Measurements from ENCODE around the gene SDR9C7.
A peak's percentile ranks its signal among the peaks of the same experiment; 100 is the strongest.
"Not testable (repeated sequence)": the region's sequence is repeated elsewhere in the genome, so short reads cannot be mapped to it uniquely, and the experiment has no call there.

SDR9C7 gene

DNA sequence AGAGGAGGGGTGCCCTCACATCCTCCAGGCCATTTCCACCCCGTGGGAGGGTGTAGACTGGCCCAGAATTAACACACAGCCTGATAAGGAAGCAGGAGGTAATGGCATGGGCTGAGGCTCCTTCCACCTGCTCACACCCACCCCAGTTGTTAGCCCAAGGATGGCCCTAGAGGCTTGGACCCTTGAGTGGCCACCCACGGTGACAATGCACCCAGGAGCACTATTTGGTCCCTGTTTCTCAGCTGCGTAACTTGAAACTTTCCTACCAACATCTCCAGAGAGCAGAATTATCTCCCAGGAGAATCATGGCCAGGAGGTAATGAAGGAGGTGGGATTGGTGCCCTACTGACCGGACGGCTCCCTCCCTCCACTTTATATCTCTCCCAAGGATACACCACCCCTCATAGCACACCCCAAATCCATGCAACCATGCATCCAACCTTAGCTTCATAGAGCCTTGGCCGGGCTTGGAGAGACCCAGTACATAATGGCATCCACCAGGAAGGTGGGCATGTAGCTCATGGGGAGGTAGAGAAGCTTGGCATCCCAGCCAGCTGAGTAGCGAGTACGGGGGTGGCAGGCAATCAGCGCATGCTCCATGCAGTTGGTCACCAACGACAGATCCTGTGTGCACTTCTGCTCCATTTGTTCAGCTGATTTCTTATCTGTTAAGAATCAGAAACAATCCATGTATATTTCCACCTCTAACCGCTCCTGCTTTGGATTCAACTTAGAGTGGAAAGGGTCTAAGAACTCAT is 17.6 kb upstream of the SDR9C7 start:
- DNase-seq: no peak

DNA sequence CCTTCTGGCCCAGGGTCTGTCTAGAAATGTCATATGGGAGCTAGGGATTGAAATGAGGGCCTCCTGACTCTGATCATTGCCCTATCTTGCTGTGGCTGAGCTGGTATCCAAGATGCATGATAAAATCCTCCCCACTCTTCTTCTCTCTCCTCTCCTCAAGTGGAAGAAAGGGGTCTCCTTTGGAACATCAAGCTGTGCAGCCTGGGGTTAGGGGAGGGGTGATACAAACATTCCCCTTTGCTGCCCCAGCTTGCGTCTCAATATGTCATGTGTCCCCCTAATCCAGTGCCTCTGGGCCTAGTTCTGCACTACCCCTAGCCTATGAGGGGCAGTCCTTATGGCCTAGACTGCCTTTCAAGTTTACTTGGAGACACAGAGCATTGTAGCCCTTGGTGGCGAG is 14.7 kb upstream of the SDR9C7 start:
- no peak for DNase-seq

DNA sequence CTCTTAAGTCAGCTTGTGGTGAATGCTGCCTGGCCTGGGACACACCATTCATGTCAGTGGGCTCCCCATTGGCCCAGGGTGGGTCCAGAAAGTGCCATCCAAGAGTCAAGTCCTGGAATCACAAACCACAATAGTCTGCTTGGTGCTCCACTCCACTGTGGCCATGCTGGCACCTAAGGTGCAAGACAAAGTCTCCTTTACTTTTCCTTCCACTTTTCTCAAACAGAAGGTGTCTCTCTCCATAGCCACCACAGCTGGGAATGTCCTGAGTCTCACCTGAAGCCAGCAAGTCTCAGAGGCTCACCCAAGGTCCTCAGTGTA is 14.2 kb upstream of the SDR9C7 start:
- DNase-seq: no peak

DNA sequence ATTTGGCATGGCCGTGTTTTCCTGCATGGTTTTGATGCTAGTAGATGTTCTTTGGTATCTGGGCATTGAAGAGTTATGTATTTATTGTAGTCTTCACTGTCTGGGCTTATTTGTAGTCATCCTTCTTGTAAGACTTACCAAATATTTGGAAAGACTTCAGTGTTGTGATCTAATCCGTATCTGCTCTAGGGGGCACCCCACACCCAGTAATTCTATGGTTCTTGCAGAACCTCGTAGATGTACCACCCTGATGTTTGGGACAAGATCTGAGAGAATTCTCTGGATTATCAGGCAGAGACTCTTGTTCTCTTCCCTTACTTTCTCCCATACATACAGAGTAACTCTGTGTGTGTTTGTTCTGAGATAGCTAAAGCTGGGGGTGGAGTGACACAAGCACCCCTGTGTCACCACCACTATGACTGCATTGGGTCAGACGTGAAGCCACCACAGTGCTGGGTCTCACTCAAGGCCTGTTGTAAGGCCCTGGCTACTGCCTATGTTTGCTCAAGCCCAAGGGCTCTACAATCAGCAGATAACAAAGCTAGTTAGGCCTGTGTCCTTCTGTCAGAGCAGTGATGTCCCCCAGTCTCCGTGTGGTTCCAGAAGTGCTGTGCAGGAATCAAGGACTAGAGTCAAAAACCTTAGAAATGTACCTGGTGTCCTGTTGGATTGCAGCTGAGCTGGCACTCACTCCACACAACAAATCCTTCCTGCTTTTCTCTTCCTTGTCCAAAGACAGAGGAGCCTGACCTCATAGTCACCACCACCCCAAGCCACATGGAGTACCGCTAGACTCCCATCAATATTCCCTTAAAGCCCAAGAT is 13.6 kb upstream of the SDR9C7 start:
- peak in 2 of 3 donors; percentile 22 to 34 for DNase-seq

DNA sequence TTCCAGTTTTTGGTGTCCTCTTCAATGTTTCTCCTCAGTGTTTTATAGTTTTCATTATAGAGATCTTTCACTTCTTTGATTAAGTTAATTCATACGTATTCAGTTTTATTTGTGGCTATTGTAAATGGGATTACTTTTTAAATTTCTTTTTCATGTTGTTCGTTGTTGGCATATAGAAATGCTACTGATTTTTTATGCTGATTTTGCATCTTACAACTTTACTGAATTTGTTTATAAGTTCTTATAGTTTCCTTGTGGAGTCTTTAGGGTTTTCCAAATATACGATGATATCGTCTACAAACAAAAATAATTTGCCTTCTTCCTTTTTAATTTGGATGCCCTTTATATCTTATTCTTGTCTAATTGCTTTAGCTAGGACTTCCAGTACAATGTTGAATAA is 9.7 kb upstream of the SDR9C7 start:
- no peak for DNase-seq

DNA sequence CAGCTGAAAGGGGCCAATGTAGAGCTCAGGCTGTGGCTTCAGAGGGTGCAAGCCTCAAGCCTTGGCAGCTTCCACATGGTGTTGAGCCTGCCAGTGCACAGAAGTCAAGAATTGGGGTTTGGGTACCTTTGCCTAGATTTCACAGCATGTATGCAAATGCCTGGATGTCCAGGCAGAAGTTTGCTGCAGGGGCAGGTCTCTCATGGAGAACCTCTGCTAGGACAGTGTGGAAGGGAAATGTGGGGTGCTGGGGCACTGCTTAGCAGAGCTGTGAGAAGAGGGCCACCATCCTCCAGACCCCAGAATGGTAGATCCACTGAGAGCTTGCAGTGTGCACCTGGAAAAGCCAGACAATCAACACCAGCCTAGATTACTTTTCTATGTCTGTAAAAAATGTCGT is 9.2 kb upstream of the SDR9C7 start:
- DNase-seq: not testable (repeated sequence)

DNA sequence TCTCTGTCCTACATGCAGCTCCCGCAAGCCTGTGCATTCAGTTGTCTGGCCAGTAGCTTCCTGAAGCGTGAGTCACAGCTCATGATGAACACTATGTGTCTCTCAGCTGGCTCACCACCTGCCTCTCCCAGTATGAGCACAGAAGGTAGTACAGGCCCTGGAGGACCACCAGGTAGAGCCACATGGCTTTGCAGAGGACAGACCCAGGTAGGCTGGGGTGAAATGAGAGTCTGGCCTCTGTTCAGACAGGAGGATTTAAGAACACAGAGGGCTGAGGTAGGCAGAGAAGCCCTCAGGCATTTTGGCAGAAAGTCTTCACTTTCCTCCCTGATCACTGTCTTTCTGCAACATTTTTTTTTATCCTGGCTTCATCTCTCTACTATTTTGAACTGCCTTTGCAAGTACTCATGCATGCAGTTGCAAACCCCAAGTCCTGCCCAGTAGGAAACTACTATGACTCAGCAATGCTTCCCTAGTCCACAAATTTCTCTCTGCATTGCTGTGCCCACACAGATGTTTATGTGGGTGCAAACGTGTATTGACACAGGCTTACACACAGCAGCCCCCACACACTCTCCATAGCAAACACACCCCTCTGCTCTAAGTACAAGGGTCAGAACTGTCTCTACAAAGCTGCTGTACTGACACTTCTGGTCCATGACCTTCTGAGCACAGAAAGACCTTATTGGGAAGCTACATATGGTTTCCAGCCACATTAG is 7.2 kb upstream of the SDR9C7 start:
- peak; percentile 72 to 84 (median 82) for DNase-seq

DNA sequence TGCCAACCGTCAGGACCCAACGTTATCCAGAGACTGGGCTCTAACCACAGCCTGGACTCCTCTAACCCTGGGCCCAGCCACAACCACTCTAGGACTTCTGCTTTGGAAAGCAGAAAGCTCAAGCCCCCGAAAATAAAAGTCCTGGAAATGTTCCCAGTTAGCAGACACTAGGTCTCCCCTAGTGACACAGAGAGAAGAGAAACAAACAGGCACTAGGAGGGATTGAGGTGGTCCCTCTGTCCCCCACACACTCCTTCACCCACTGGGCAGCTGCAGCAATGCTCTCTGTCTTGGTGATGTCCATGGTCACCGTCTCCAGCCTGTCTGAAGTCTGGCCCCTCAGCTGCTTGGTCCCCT is 6.7 kb upstream of the SDR9C7 start:
- DNase-seq: not testable (repeated sequence)

DNA sequence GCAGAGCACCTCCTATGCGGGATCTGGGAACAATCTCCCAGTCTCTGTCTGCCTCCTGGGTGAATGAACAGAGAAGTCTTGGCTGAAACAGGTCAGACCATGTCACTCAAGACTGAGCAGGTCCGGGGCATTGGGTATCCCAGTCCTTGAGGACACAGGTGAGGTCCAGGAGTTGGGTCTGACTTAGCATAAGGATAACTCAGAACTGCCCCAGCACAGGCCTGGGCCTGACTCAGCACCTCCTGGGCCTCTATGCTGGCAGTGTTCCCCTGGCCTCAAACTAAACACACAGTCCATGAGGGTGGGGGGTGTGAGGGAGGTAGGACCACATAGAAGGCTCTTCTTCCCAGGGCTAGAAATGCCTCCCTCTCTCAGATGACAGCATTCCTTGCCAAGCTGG is 1.5 kb upstream of the SDR9C7 start:
- no peak for DNase-seq

DNA sequence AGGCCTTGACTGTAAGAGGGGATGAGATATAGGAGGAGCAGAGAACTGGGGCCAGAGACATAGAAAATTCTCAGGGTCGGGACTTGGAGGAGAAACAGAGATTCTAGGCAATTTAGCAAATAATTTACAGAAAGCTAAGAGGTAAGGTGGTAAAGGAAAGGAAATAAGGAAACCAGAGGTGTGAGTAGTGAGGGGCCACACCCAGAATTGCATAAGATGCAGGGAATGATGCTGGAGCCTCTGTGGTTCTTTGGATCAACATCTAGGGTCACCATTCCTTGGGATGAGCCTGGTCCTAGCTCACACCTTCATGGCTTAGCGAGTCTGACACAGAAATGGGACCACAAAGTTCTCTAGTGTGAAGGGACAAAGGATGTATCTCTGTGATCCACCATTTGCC is 949 bp upstream of the SDR9C7 start:
- DNase-seq: no peak

DNA sequence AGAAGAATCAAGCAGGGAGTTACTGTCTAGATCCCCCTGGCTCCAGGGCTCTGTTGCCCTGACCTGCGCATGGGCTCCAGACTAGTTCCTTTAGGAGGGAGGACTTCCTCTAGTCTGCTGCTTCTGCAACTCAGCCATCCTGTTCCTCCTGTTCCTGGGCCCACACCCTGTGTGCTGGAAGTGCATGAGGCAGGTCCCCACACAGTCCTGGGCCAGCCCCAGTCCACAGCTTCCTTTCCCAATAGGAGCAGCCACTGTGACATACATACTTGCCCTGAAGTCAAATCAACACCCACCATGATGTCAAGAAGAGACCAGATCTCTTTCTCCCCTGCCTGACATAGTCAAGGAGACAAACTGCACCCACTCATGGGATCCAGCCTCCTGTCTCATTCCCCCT is 1.3 kb downstream of the SDR9C7 start:
- DNase-seq: peak; percentile 65 to 82 (median 75)

DNA sequence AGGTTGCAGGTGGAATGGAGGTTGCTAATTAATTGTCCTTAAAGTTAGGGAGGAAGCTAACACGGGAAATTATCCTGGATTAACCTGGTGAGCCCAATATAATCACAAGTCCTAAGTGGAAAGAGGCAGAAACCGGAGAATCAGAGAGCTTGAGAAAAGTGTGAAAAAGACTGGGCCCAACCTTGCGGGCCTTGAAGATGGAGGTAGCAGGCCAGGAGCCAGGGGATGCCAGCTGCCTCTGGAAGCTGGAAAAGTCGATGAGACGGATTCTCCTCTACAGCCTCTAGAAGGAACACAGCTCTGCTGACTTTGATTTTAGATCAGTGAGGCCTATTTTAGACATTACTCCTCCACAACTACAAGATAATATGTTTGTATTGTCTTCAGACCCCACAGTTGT is 2.1 kb downstream of the SDR9C7 start:
- DNase-seq: no peak

DNA sequence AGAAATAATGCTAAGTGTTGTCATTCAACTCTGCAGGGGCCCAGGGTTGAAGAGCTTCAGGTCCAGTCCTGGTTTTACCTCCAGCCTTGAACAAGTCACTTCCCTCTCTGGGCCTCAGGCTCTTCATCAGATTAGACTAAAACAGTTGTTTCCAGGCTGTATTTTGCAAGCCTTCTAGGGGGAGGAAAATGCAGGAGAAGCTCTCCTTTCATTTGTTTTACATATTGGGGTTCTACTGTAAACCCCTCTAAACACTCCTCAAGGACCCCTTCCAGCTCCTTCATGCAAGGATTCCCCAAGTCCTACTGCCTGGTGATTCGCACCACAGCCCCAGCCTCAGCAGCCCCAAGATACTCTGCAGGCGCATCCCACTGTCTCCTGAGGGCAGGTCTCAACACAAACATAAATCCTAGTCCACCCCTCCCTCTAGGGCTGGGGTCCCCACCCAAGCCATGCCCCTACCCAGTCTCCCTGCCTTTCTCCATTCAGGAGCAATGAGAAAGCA is 2.7 kb downstream of the SDR9C7 start:
- peak; percentile 78 to 85 (median 82) for DNase-seq

DNA sequence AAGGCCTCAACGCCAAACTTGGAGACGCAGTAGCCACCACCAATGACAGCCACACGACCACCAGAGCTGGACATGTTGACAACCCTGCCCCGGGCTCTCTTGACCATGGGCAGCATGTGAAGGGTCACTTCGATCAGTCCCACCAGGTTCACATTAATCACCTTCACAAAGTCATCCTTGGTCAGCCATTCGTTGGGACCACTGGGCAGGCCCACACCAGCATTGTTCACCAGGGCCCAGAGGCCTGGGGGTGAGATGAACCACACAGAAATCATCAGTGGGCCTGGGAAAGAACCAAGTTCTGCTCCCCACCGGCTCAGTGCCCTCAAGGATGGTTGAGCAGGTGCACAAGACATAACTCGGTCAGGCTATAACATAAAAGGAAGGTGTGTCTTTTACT is 4.0 kb downstream of the SDR9C7 start:
- no peak for DNase-seq

DNA sequence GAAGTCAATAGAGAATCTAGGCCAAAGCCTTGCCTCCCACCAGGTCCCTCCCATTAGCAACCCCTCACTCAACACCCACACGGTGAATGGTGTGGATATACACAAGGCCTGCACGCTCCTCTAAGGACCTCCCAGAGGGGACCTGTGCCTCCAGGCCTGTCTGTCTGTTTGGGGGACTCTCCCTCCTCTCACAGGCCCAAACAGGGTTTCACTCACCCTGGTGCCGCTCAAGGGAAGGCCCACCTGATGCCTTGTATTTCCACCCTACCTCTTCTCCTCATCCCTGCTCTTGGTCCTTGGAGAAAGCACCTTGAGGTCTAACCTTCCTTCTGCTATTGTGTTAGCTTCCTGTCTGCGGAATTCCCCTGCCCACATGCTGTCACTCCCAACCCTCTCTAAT is 4.4 kb downstream of the SDR9C7 start:
- peak in 1 of 3 donors; percentile 5 for DNase-seq

DNA sequence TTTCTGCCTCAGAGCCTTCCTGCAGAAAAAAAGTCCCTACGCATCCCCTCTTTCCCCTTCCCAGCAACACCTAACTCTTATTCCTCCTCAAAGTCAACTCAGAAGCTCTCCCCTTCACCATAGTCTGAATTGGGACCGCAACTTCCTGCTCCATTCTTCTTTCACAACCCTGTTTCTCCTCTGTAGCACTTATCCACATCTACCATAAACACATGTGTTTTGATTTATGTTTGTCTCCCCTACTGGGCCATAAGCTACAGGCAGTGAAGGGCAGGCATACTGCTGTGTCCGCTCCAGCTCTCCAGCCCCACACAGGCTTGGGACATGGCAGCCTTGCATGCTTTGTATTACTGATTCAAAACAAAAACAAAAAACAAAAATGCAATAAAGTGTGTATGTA is 5.9 kb downstream of the SDR9C7 start:
- peak in 2 of 3 donors; percentile 10 to 26 for DNase-seq

DNA sequence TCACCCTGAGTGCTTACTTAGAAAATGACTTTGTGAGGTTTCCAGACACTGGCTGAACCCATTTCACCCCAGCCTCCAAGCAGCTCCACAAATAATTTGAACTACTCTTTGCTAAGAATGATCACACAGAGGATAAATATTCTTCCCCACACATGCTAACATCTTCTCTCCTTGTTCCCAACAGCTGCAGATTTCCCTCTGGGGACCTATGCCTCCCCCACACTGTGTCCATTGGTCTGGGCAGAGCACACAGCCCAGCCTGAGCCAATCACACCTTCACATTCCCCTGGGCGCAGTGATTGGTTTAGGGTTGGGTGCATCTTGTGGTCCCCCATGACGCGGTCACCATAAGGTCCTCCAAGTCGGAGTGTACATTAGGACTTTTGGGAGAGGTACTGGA is 6.9 kb downstream of the SDR9C7 start:
- no peak for DNase-seq

DNA sequence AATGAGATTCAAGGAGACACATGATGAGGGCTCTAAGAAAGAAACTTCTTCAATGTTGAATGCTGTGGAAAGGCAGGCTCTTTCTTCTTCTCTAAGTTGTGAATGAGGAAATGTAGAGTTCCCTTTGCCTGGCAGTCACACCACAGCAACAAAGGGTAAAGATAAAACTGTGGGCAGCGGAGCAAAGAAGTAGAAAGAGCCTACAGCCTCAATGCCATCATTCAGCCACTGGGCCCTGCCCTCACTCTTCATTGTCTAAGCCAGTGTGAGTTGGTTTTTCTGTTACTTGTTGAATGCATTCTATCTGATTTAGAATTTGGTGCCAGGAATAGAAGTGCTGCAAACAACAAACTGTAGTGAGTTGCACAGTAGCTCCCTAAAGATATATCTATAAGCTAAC is 12.2 kb downstream of the SDR9C7 start:
- DNase-seq: peak; percentile 59 to 70 (median 60)

DNA sequence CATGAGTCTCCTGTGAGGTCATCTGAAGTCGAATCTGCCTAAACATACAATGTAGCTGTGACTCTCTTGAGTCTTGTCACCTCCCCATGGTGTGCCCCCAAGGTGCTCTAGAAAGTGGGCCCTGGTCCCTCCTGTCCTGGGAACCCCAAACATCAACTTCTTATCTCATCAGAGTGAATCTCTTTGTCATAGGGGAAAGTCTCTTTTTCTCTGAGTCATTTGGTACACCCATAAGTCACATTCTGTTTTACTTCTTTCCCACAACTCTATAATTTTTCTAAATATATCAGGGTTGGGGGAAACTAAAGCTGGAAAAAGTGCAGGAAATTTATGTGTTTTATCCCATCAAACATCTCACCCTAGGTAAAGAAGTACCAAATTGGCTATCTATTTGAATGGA is 12.9 kb downstream of the SDR9C7 start:
- peak; percentile 34 to 63 (median 52) for DNase-seq

DNA sequence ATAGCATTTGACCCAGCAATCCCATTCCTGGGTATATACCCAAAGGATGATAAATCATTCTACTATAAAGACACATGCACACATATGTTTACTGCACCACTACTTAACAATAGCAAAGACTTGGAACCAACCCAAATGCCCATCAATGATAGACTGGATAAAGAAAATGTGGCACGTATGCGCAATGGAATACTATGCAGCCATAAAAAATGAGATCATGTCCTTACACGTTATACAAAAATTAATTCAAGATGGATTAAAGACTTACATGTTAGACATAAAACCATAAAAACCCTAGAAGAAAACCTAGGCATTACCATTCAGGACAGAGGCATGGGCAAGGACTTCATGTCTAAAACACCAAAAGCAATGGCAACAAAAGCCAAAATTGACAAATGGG is 16.1 kb downstream of the SDR9C7 start:
- not testable (repeated sequence) for DNase-seq

DNA sequence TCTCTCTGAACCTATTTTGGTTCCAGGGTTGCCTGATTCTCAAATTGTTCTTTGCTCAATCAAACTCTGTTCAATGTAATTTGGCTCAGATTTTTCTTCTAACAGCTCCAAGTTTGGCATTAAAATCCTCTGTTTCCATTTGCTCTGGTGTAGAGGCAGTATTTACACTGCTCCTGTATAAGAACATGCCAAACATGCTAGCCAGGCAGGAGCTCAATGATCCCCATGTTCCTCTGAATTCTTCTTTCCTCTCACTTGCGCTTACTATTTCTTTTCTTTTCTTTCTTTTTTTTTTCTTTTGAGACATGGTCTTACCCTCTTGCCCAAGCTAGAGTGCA is 17.2 kb downstream of the SDR9C7 start:
- no peak for DNase-seq

DNA sequence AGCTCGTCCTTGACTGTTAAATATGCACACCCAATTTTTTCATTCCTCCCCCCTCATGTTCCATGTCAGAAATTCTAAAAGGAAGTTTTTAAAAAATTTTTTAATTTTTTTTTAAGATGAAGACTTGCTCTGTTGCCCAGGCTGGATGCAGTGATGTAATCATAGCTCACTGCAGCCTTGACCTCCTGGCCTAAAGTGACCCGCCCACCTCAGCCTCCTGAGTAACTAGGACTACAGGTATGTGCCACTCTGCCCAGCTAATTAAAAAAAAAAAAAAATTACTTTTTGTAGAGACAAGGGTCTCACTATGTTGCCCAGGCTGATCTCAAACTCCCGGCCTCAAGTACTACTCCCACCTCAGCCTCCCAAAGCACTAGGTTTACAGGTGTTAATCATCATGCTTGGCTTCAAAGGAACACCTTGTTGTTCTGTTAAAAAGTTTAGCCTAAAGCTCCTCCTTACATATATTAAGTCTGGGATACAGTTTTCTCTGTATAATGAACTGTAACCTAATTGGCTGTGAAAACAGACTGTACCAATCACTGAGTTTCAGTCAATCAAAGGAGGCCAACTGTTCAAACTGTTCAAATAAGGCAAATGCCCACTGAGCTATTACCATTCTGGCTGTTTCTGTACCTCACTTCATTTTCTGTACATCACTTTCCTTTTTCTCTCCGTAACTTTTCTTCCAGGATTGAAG is 17.8 kb downstream of the SDR9C7 start:
- no peak for DNase-seq

DNA sequence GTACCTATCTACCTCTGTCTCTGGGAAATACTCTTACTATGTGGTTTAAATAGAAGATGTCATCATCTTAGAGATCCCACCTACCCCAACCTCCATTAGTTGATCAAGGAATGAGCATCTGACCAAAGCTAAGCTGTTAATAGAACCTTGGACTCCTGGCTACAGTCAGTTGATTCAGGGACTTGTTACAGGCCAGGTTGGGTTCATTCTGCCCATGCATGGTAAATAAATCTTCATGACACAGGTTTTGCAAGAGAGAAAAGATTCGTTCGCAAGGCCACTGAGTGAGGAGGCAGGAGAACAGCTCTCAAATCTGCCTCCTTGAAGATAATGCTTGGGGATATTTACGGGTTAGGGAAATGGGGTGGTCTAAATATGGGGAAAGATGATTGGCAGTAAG is 19.5 kb downstream of the SDR9C7 start:
- no peak for DNase-seq
